Activated naive CD4-positive, alpha-beta T cell treated with anti-CD3 and anti-CD28 coated beads, Interleukin-2, amount 50 U/mL, for 72 hours (primary cell): ENCODE data around the gene LRP11. TPM values are rescaled to one million over a fixed set of nuclear protein-coding genes. Genes with fewer than 3 reads are reported as not detected.
A peak's percentile ranks its signal among the peaks of the same experiment; 100 is the strongest.
"Not testable (repeated sequence)": the region's sequence is repeated elsewhere in the genome, so short reads cannot be mapped to it uniquely, and the experiment has no call there.

Experiments used
- ATAC-seq, 2 donors: fragments of 150-1000 bp; cut with Tn5 transposase; 2 replicates each; pipeline ENCODE4 v1.10.0; 2021; ENCODE audit warnings: mild to moderate bottlenecking in 2 of 2, moderate library complexity in 2 of 2
- DNase-seq, 2 donors: peaks; one replicate each; pipeline ENCODE4 v3.0.0; 2021 to 2022; ENCODE audit warnings: low spot score in 2 of 2
- H3K27ac Mint-ChIP-seq, 2 donors: one replicate each; pipeline ENCODE4 v1.8.0; 2022; ENCODE audit warnings: mild to moderate bottlenecking in 2 of 2, mixed read lengths in 2 of 2
- H3K36me3 Mint-ChIP-seq, 2 donors: one replicate each; pipeline ENCODE4 v1.8.0; 2022; ENCODE audit warnings: mixed read lengths in 2 of 2
- H3K9me3 Mint-ChIP-seq, 2 donors: one replicate each; pipeline ENCODE4 v1.8.0; 2022; ENCODE audit warnings: mixed read lengths in 2 of 2
- total RNA-seq, 2 donors: library from RNA; stranded (reverse); gene quantifications; one replicate each; pipeline ENCODE4 v1.2.3, GENCODE V29; 2022

The LRP11 gene
- total RNA-seq, 2 donors from 2014 or later = 3.6 to 4.1 TPM

GRCh38 chr6:149860834-149861602, 3.1 kb downstream of the LRP11 start:
- no peaks in the 10 kb centered on the region for H3K36me3 Mint-ChIP-seq
- no peak for ATAC-seq
- H3K9me3 Mint-ChIP-seq = no peaks in the 10 kb centered on the region
- no peak overlapping the region for H3K27ac Mint-ChIP-seq
- no peak for DNase-seq

DNA sequence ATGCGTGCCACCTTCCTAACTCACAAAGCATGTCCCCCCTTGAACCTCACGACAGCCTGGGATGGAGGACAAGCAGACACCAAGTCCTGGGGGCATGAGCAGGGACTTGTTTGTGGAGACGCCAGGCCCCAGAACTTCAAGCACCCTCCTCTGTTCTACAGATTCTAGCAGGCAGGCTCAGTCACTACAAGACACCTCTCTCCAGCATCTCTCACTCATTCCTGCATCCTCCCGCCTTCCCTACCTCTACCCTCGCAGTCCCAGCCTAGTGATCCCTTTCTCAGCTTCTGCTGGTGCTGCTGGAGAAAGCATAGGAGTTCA, 3.7 kb downstream of the LRP11 start:
- Mint-ChIP-seq H3K9me3 (no peaks in the 10 kb centered on the region), H3K36me3 (no peaks in the 10 kb centered on the region), H3K27ac (no peak overlapping the region)
- no peak for DNase-seq
- ATAC-seq = no peak

- Mint-ChIP-seq H3K9me3 (no peaks in the 10 kb centered on the region), H3K27ac (no peak overlapping the region), H3K36me3 (no peaks in the 10 kb centered on the region)
- ATAC-seq (no peak), DNase-seq (no peak)
These were observed 4.2 kb downstream of the LRP11 start for GRCh38 chr6:149859938-149860337.

DNA sequence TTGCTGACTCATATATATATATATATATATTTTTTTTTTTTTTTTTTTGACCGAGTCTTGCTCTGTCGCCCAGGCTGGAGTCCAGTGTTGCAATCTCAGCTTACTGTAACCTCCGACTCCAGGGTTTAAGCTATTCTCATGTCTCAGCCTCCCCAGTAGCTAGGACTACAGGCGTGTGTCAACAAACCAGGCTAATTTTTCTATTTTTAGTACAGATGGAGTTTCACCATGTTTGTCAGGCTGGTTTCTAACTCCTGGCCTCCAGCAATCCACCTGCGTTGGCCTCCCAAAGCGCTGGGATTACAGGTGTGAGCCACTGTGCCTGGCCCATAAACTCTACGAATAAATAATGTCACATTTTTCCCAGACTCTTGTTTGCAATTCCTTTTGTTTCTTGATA, 4.8 kb downstream of the LRP11 start:
- no peak for DNase-seq
- Mint-ChIP-seq H3K27ac (no peak overlapping the region), H3K36me3 (no peaks in the 10 kb centered on the region), H3K9me3 (no peaks in the 10 kb centered on the region)
- no peak for ATAC-seq

GRCh38 chr6:149857541-149857940, 6.6 kb downstream of the LRP11 start:
- ATAC-seq (no peak), DNase-seq (no peak)
- Mint-ChIP-seq H3K36me3 (no peaks in the 10 kb centered on the region), H3K27ac (no peak overlapping the region), H3K9me3 (no peaks in the 10 kb centered on the region)

DNA sequence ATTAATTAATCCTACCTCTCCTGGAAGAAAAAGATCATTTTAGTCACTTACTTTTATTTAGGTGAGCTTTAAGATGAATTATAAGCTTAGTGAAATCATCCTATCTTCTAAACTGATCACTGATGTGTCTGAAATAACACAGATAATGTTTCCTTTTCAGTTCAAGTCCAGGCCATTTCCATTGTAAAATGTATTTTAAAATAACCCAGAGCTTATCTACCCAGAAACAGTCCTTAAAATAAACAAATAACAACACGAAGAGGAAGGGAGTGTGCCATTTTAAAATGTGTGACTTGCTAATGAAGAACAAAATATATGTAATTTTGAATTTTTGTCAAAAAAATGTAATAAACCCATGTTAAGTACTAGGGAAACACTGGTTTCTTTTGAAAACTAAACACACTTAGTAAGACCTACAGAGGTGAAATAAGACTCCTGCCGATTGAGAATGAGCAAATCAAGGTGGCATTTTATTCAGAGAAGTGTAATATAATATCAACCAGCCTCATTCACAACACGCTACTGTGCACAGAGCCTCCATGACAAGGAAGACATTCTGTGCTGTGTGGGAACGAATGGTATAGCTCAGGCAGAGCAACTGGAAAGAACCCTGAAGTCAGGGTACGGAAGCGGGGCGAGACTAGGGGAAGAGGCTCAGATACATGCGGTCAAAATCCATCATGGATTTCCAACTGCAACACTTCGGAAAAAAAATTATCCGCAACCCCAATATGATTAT, 7.7 kb downstream of the LRP11 start:
- Mint-ChIP-seq H3K36me3 (no peaks in the 10 kb centered on the region), H3K27ac (no peak overlapping the region), H3K9me3 (no peaks in the 10 kb centered on the region)
- DNase-seq (no peak), ATAC-seq (no peak)

GRCh38 chr6:149855741-149856140, 8.4 kb downstream of the LRP11 start:
- DNase-seq = no peak
- Mint-ChIP-seq H3K36me3 (no peaks in the 10 kb centered on the region), H3K27ac (no peak overlapping the region), H3K9me3 (no peaks in the 10 kb centered on the region)
- ATAC-seq = no peak

GRCh38 chr6:149855040-149855654, 9.0 kb downstream of the LRP11 start:
- Mint-ChIP-seq H3K36me3 (no peaks in the 10 kb centered on the region), H3K27ac (no peak overlapping the region), H3K9me3 (no peaks in the 10 kb centered on the region)
- DNase-seq (no peak), ATAC-seq (no peak)

DNA sequence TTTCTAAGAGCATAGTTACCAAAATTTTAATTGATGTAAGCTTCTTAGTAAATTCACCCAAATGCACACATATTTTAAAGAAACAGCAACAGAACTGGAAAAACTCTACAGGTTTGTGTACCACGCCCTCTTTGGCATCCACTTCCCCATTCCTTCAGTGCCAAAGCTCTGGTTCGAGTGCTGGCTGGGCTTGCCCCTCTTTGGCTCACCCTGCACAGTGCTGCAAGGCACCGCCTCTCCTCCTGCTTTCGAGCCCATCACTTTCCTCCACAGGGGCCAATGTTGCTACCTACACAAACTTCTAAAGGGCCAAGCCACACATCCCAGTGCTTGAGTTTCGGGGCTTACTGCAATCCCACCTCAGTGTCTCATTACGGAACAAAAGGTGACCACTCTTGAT, 9.6 kb downstream of the LRP11 start:
- no peaks in the 10 kb centered on the region for H3K36me3 Mint-ChIP-seq
- ATAC-seq (no peak), DNase-seq (no peak)
- H3K27ac Mint-ChIP-seq = no peak overlapping the region
- H3K9me3 Mint-ChIP-seq = no peaks in the 10 kb centered on the region

DNA sequence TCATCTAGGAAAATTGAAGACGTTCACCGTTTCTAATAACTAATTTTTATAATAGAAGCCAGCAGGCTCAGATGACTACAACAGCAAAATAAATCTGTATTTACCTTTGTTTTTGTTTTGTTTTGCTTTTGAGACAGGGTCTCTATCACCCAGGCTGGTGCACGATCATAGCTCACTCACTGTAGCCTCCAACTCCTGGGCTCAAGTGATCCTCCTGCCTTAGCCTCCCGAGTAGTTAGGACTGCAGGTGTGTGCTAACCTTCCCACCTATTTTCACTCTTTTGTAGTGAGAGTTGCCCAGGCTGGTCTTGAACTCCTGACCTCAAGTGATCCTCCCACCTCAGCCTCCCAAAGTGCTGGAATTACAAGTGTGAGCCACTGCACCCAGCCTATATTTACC, 10.1 kb downstream of the LRP11 start:
- H3K27ac Mint-ChIP-seq, DNase-seq, H3K36me3 Mint-ChIP-seq: not testable (repeated sequence)

DNA sequence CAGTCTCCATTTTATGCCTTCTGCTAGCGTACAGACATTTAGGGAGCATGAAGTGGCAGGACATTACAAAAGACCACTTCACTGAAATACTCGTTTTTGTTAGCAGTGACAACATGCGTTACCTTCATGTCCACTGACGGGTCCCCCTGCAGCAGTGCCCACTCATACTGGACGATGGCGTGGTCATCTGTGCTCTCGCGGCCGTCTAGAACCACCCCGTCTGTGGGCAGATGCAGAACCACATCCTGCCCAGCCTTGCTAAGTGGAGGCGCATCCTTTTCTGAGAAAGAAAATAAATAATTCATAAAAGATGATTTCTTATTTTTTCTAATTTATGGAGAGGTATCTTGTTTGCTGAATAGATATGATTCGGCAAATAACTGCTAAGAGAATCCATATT, 11.3 kb downstream of the LRP11 start:
- DNase-seq (no peak), ATAC-seq (peak in 1 of 2 donors; percentile 34)
- Mint-ChIP-seq H3K9me3 (no peaks in the 10 kb centered on the region), H3K27ac (no peak overlapping the region), H3K36me3 (no peaks in the 10 kb centered on the region)

More for the DNA sequence above, 10.1 kb downstream of the LRP11 start:
- not testable (repeated sequence) for H3K9me3 Mint-ChIP-seq, ATAC-seq

GRCh38 chr6:149852180-149852579, 12.0 kb downstream of the LRP11 start:
- ATAC-seq = peak; percentile 20 to 24
- H3K9me3 Mint-ChIP-seq = no peaks in the 10 kb centered on the region
- no peaks in the 10 kb centered on the region for H3K36me3 Mint-ChIP-seq
- no peak overlapping the region for H3K27ac Mint-ChIP-seq
- DNase-seq = no peak

- DNase-seq (no peak), ATAC-seq (peak in 1 of 2 donors; percentile 39)
- no peak overlapping the region for H3K27ac Mint-ChIP-seq
- H3K9me3 Mint-ChIP-seq = no peaks in the 10 kb centered on the region
- no peaks in the 10 kb centered on the region for H3K36me3 Mint-ChIP-seq
These were observed 12.6 kb downstream of the LRP11 start for GRCh38 chr6:149851461-149852110.

DNA sequence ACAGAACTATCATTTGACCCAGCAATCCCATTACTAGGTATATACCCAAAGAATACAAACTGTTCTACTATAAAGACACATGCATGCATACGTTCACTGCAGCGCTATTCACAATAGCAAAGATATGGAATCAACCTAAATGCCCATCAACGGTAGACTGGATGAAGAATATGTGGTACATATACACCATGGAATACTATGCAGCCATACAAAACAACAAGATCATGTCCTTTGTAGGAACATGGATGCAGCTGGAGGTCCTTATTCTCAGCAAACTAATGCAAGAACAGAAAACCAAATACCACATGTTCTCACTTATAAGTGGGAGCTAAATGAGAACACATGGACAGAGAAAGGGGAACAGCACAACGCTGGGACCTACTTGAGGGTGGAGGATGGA, 15.8 kb downstream of the LRP11 start:
- H3K36me3 Mint-ChIP-seq, H3K27ac Mint-ChIP-seq, DNase-seq, H3K9me3 Mint-ChIP-seq, ATAC-seq: not testable (repeated sequence)

DNA sequence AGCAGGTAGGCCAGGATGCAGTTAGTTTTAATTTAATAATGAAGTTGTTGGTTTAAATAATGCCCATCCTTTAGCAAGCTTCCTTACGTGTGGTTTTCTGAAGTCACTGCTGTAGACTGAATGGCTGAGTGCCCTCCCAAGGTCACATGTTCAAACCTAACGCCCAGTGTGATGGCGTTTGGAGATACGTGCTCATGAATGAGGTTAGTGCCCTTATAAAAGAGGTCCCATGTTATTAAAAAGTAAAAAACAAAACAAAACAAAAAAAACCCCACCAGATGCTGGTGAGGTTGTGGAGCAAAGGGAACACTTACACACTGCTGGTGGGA, 16.3 kb downstream of the LRP11 start:
- H3K27ac Mint-ChIP-seq = no peak overlapping the region
- ATAC-seq = no peak

DNA sequence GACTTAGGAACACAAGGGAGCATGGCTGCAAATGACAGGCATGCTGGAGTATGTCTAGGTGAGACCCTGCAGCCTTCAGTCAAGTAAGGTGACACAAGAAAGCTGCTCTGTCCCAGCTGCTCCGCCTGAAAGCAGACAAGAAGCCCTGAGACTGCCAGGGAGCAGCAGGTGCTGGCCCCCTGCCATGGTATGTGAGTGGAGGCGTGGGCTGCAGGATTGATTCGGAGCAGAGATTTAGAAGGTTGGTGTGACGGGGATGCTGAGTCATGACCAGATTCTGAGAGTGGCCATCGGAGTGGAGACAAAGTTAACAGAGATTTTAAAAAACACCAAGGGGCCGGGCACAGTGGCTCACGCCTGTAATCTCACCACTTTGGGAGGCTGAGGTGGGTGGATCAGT, 17.8 kb downstream of the LRP11 start:
- DNase-seq (no peak), ATAC-seq (no peak)
- Mint-ChIP-seq H3K36me3 (no peaks in the 10 kb centered on the region), H3K9me3 (no peaks in the 10 kb centered on the region), H3K27ac (no peak overlapping the region)

More for the DNA sequence above, 16.3 kb downstream of the LRP11 start:
- no peaks in the 10 kb centered on the region for H3K9me3 Mint-ChIP-seq
- H3K36me3 Mint-ChIP-seq = no peaks in the 10 kb centered on the region
- no peak for DNase-seq

GRCh38 chr6:149845549-149845948, 18.6 kb downstream of the LRP11 start:
- no peak for ATAC-seq
- no peak for DNase-seq
- Mint-ChIP-seq H3K27ac (no peak overlapping the region), H3K9me3 (no peaks in the 10 kb centered on the region), H3K36me3 (no peaks in the 10 kb centered on the region)
